MCF 10A (cell line): Measurements from ENCODE around the gene ELL2. TPM values are rescaled to one million over a fixed set of nuclear protein-coding genes. Genes with fewer than 3 reads are reported as not detected.

Experiments used
- BruUV-seq: library from RNA; stranded (reverse); fragments of 400-500 nt; replicated peaks from 2 replicates; lab custom pipeline; 2021; lab: Mats Ljungman, UMichigan
- CTCF ChIA-PET: fragments of 300-600 bp; sonication (Branson Sonifier 250); formaldehyde crosslinking; extraction: SDS; loops from one replicate; lab custom pipeline; 2021; ENCODE audit warnings: antibody characterized with exemption, inconsistent platforms; lab: Yijun Ruan, JAX
- POLR2A ChIA-PET: fragments of 300-600, 350-650 bp; sonication (Branson Sonifier 250); formaldehyde crosslinking; extraction: SDS; loops from one replicate; lab custom pipeline; 2020; ENCODE audit warnings: antibody characterized with exemption, inconsistent platforms; lab: Yijun Ruan, JAX
- DNase-seq: peaks from one replicate; pipeline ENCODE4 v3.0.0-alpha.2; 2018; ENCODE audit not compliant: unreplicated experiment
- H3K27ac Mint-ChIP-seq: one replicate; pipeline ENCODE4 v1.8.0; 2022; ENCODE audit warnings: mild to moderate bottlenecking, low read depth, mixed read lengths; ENCODE audit not compliant: unreplicated experiment
- H3K27me3 Mint-ChIP-seq: one replicate; pipeline ENCODE4 v1.8.0; 2022; ENCODE audit warnings: mixed read lengths; ENCODE audit not compliant: insufficient read depth, unreplicated experiment
- H3K36me3 Mint-ChIP-seq: one replicate; pipeline ENCODE4 v1.8.0; 2022; ENCODE audit warnings: mild to moderate bottlenecking, moderate library complexity, mixed read lengths; ENCODE audit not compliant: insufficient read depth, unreplicated experiment
- H3K4me1 Mint-ChIP-seq: one replicate; pipeline ENCODE4 v1.8.0; 2022; ENCODE audit warnings: mixed read lengths; ENCODE audit not compliant: insufficient read depth, unreplicated experiment
- H3K4me3 Mint-ChIP-seq: one replicate; pipeline ENCODE4 v1.8.0; 2022; ENCODE audit warnings: mild to moderate bottlenecking, moderate library complexity, mixed read lengths; ENCODE audit not compliant: unreplicated experiment
- H3K9me3 Mint-ChIP-seq: one replicate; pipeline ENCODE4 v1.8.0; 2022; ENCODE audit warnings: mixed read lengths; ENCODE audit not compliant: unreplicated experiment
- intact Hi-C: fragments of 100-400 bp; cut with micrococcal nuclease; formaldehyde crosslinking; loops from 2 replicates; pipeline ENCODE4 v1.14.1; 2022
- total RNA-seq: library from RNA; stranded (reverse); gene quantifications from 2 replicates; pipeline ENCODE4 v1.2.3, GENCODE V29; 2022
- TF ChIP-seq, protein P1 (sequence below): fragments of 200-600 bp; IDR thresholded peaks from one replicate; pipeline ENCODE4 v1.8.0; 2022; ENCODE audit warnings: antibody characterized with exemption, mild to moderate bottlenecking; ENCODE audit not compliant: unreplicated experiment

ELL2 gene
- total RNA-seq, 1 experiment from 2014 or later, result 147 TPM

DNA sequence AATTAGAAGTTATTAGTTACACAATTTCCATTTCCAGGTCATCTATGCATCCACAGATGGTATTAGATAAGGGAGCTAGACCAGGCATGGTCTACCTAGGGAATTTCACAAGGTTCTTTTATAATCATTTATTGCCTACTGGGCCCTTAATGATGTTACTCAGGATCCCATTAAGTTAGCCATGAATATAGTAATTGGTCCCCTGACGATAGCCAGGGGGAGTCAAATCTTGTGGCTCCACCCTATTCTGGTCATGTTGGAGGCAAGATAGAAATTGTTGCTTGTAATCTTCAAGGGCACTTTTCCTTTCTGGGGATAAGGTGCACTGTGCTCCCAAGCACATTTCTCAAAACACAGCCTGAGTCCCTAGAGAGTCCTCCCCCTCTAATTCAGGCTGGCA, 14.1 kb upstream of the ELL2 start:
- no peaks in the 10 kb centered on the region for H3K27me3 Mint-ChIP-seq
- no peak overlapping the region for H3K27ac Mint-ChIP-seq
- ChIA-PET POLR2A (no interaction called here), CTCF (interaction anchor here (0.9 kb wide), 1 partner anchor 362 kb away, joined by 3 read pairs; no protein-coding TSS in a partner anchor)
- no peak overlapping the region for H3K4me3 Mint-ChIP-seq
- H3K4me1 Mint-ChIP-seq, result no peaks in the 10 kb centered on the region
- no peaks in the 10 kb centered on the region for H3K9me3 Mint-ChIP-seq
- H3K36me3 Mint-ChIP-seq, result no peaks in the 10 kb centered on the region
- intact Hi-C loops, result no loop called here
- no peak for DNase-seq
- BruUV-seq, result no TSS peak
- TF ChIP-seq, protein P1, sequence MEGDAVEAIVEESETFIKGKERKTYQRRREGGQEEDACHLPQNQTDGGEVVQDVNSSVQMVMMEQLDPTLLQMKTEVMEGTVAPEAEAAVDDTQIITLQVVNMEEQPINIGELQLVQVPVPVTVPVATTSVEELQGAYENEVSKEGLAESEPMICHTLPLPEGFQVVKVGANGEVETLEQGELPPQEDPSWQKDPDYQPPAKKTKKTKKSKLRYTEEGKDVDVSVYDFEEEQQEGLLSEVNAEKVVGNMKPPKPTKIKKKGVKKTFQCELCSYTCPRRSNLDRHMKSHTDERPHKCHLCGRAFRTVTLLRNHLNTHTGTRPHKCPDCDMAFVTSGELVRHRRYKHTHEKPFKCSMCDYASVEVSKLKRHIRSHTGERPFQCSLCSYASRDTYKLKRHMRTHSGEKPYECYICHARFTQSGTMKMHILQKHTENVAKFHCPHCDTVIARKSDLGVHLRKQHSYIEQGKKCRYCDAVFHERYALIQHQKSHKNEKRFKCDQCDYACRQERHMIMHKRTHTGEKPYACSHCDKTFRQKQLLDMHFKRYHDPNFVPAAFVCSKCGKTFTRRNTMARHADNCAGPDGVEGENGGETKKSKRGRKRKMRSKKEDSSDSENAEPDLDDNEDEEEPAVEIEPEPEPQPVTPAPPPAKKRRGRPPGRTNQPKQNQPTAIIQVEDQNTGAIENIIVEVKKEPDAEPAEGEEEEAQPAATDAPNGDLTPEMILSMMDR, result no peak

DNA sequence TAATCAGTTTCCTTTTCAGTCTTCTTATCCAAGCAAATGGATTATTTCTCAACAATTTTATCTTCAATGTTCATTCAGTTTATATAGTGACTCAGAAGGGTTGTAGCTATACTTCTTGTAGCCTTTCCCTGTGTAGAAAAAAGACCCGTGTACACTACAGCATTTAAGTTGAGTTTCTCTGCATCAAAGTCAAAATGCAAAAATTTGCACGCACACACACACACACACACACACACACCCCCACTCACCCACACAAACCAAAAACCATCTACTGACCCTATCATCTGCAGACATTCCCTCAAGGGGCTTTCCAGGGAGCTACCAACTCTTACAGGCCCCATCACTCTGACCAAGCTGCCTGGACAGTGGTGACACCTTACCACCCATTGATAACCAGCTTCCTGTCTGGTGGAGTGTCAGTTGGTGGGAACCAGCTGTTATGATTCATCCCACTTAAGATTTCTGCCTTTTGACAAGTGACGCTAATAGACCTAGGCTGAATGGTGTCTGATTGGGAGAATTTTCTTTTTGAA, 12.2 kb upstream of the ELL2 start:
- no peak overlapping the region for H3K4me3 Mint-ChIP-seq
- TF ChIP-seq, protein P1, result no peak
- BruUV-seq, result no TSS peak
- DNase-seq, result no peak
- no peak overlapping the region for H3K27ac Mint-ChIP-seq
- H3K36me3 Mint-ChIP-seq, result no peaks in the 10 kb centered on the region
- intact Hi-C loops, result loop anchor here (5.0 kb wide), 1 partner anchor 38 kb away; no protein-coding TSS in a partner anchor
- H3K9me3 Mint-ChIP-seq, result no peaks in the 10 kb centered on the region
- no peaks in the 10 kb centered on the region for H3K27me3 Mint-ChIP-seq
- ChIA-PET POLR2A (interaction anchor here (0.8 to 0.9 kb wide), 2 partner anchors 21 to 30 kb away, joined by 3 read pairs; no protein-coding TSS in a partner anchor), CTCF (interaction anchor here (0.6 to 1.8 kb wide), 4 partner anchors 10 to 19 kb away, joined by 3 to 5 read pairs (median 4); no protein-coding TSS in a partner anchor)
- no peaks in the 10 kb centered on the region for H3K4me1 Mint-ChIP-seq

DNA sequence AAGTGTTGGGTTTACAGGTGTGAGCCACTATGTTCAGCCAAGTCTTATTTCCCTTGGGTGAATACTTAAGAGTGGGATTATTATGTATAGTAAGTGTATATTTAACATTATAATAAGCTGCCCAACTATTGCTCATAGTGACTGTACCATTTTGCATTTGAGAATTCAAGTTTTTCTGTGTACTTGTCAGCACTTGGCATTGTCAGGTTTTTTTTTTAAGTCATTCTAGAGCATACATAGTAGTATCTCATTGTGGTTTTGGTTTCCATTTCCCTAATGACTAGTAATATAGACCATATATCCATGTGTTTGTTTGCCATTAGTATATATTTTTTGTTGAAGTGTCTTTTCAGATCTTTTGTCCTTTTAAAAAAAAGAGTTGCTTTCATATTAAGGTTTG, 10.5 kb upstream of the ELL2 start:
- Mint-ChIP-seq H3K36me3 (no peaks in the 10 kb centered on the region), H3K4me3 (no peak overlapping the region), H3K27ac (no peak overlapping the region), H3K9me3 (no peaks in the 10 kb centered on the region), H3K27me3 (no peaks in the 10 kb centered on the region), H3K4me1 (no peaks in the 10 kb centered on the region)
- intact Hi-C loops, result loop anchor here (5.0 kb wide), 1 partner anchor 40 kb away; no protein-coding TSS in a partner anchor
- TF ChIP-seq, protein P1, result no peak
- POLR2A ChIA-PET, result interaction anchor here (1.0 to 1.3 kb wide), 4 partner anchors 12 to 90 kb away, joined by 3 to 4 read pairs (median 3); no protein-coding TSS in a partner anchor
- CTCF ChIA-PET, result interaction anchor here (0.9 kb wide), 1 partner anchor 364 kb away, joined by 3 read pairs; no protein-coding TSS in a partner anchor
- BruUV-seq, result no TSS peak
- DNase-seq, result no peak

DNA sequence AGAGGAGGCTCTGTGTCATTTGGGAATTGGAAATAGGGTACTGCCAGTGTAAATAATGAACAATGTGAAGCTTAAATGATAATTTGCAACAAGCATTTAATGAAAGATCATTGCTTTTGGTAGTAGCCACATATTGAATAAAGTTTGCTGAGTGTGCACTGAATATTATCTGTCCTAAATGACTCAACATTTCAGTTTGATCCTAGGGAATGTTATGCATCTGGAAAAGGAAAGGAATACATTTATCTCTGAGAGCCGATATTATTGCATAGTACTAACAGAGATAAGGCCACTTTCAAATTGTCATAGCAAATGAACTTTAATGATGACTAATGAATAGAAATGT, 8.7 kb upstream of the ELL2 start:
- H3K27ac Mint-ChIP-seq, result no peak overlapping the region
- H3K36me3 Mint-ChIP-seq, result no peaks in the 10 kb centered on the region
- ChIA-PET POLR2A (interaction anchor here (1.3 to 1.6 kb wide), 3 partner anchors 11 to 19 kb away, joined by 3 read pairs; no protein-coding TSS in a partner anchor), CTCF (interaction anchor here (0.8 kb wide), 1 partner anchor 125 kb away, joined by 3 read pairs; no protein-coding TSS in a partner anchor)
- no peaks in the 10 kb centered on the region for H3K9me3 Mint-ChIP-seq
- no peaks in the 10 kb centered on the region for H3K4me1 Mint-ChIP-seq
- DNase-seq, result no peak
- H3K27me3 Mint-ChIP-seq, result no peaks in the 10 kb centered on the region
- BruUV-seq, result no TSS peak
- H3K4me3 Mint-ChIP-seq, result no peak overlapping the region
- intact Hi-C loops, result loop anchor here (5.0 kb wide), 1 partner anchor 42 kb away; no protein-coding TSS in a partner anchor
- TF ChIP-seq, protein P1, result no peak
